Activated T-helper 2 cell treated with anti-CD3 and anti-CD28 coated beads, Interferon-gamma antibody, Interleukin-2, Interleukin-4, amounts not matched to agents 10 μg/mL and 5 μg/mL and 100 μg/mL, durations not matched to agents 14 hours and 24 hours and 36 hours (primary cell): ENCODE results near the gene ATP6V0A1. TPM values are rescaled to one million over a fixed set of nuclear protein-coding genes. Genes with fewer than 3 reads are reported as not detected.
"Not testable (repeated sequence)": the region's sequence is repeated elsewhere in the genome, so short reads cannot be mapped to it uniquely, and the experiment has no call there.

ENCODE experiments used
- DNase-seq: peaks from one replicate; pipeline ENCODE4 v3.0.0; 2021; ENCODE audit warnings: low spot score
- H3K27ac Mint-ChIP-seq: one replicate; pipeline ENCODE4 v1.8.0; 2021; ENCODE audit warnings: mixed read lengths
- H3K27me3 Mint-ChIP-seq: one replicate; pipeline ENCODE4 v1.8.0; 2021; ENCODE audit warnings: low read depth, mixed read lengths
- H3K36me3 Mint-ChIP-seq: one replicate; pipeline ENCODE4 v1.8.0; 2021; ENCODE audit warnings: low read depth, mixed read lengths
- H3K4me1 Mint-ChIP-seq: one replicate; pipeline ENCODE4 v1.8.0; 2021; ENCODE audit warnings: low read depth, mixed read lengths
- H3K4me3 Mint-ChIP-seq: one replicate; pipeline ENCODE4 v1.8.0; 2021; ENCODE audit warnings: low read depth, mild to moderate bottlenecking, moderate library complexity, mixed read lengths
- H3K9me3 Mint-ChIP-seq: one replicate; pipeline ENCODE4 v1.8.0; 2021; ENCODE audit warnings: mixed read lengths
- intact Hi-C: fragments of 100-400 bp; cut with micrococcal nuclease; formaldehyde crosslinking; loops from one replicate; pipeline ENCODE4 v1.15.1; 2023
- total RNA-seq: library from RNA; stranded (reverse); gene quantifications from 2 replicates; pipeline ENCODE4 v1.2.3, GENCODE V29; 2022

The ATP6V0A1 gene
- total RNA-seq, 1 donor from 2014 or later: 17.5 TPM

GRCh38 chr17:42422958-42423712 lies 35.5 kb upstream of the ATP6V0A1 start, which contains the start of gene CAVIN1:
TSS of gene CAVIN1 (minus strand) at chr17:42423256. CDS start at chr17:42423097, 159 bp downstream.
- Mint-ChIP-seq H3K36me3 (peaks cover 3% of the 10 kb centered on the region), H3K9me3 (no peaks in the 10 kb centered on the region), H3K27ac (no peak within 1 kb of the TSS), H3K4me1 (peaks cover 18% of the 10 kb centered on the region), H3K4me3 (peak within 1 kb of the TSS; percentile 81), H3K27me3 (peaks cover 45% of the 10 kb centered on the region)
- peak; percentile 14 for DNase-seq
- intact Hi-C loops: no loop called here

- no peak for DNase-seq
- peaks cover 18% of the 10 kb centered on the region for H3K4me1 Mint-ChIP-seq
- no peaks in the 10 kb centered on the region for H3K9me3 Mint-ChIP-seq
- intact Hi-C loops: no loop called here
- H3K36me3 Mint-ChIP-seq: peaks cover 3% of the 10 kb centered on the region
- H3K4me3 Mint-ChIP-seq: peak overlapping the region; percentile 5
- H3K27ac Mint-ChIP-seq: no peak overlapping the region
- peaks cover 52% of the 10 kb centered on the region for H3K27me3 Mint-ChIP-seq
Observed at GRCh38 chr17:42423766-42424165, 34.9 kb upstream of the ATP6V0A1 start.

- Mint-ChIP-seq H3K36me3 (peaks cover 3% of the 10 kb centered on the region), H3K27me3 (peaks cover 55% of the 10 kb centered on the region), H3K9me3 (no peaks in the 10 kb centered on the region), H3K4me1 (peaks cover 10% of the 10 kb centered on the region), H3K27ac (no peak overlapping the region), H3K4me3 (no peak overlapping the region)
- DNase-seq: no peak
- intact Hi-C loops: no loop called here
Observed at GRCh38 chr17:42424991-42425610, 33.6 kb upstream of the ATP6V0A1 start.

GRCh38 chr17:42428141-42428944 lies 30.3 kb upstream of the ATP6V0A1 start:
- Mint-ChIP-seq H3K27ac (no peak overlapping the region), H3K4me1 (no peaks in the 10 kb centered on the region), H3K36me3 (no peaks in the 10 kb centered on the region), H3K27me3 (peaks cover 43% of the 10 kb centered on the region), H3K4me3 (no peak overlapping the region), H3K9me3 (no peaks in the 10 kb centered on the region)
- intact Hi-C loops: loop anchor here (2.0 kb wide), 1 partner anchor 88 kb away; no protein-coding TSS in a partner anchor
- DNase-seq: no peak

GRCh38 chr17:42429726-42430447 lies 28.8 kb upstream of the ATP6V0A1 start:
- no peaks in the 10 kb centered on the region for H3K4me1 Mint-ChIP-seq
- H3K9me3 Mint-ChIP-seq: no peaks in the 10 kb centered on the region
- intact Hi-C loops: loop anchor here (2.0 kb wide), 1 partner anchor 87 kb away; no protein-coding TSS in a partner anchor
- no peaks in the 10 kb centered on the region for H3K36me3 Mint-ChIP-seq
- DNase-seq: no peak
- no peak overlapping the region for H3K27ac Mint-ChIP-seq
- no peak overlapping the region for H3K4me3 Mint-ChIP-seq
- H3K27me3 Mint-ChIP-seq: peaks cover 38% of the 10 kb centered on the region

- no peak for DNase-seq
- intact Hi-C loops: no loop called here
- Mint-ChIP-seq H3K27ac (no peak overlapping the region), H3K27me3 (peaks cover 33% of the 10 kb centered on the region), H3K4me1 (no peaks in the 10 kb centered on the region), H3K36me3 (no peaks in the 10 kb centered on the region), H3K9me3 (no peaks in the 10 kb centered on the region), H3K4me3 (no peak overlapping the region)
Observed at GRCh38 chr17:42431758-42432161, 26.9 kb upstream of the ATP6V0A1 start.

GRCh38 chr17:42436391-42436790 lies 22.3 kb upstream of the ATP6V0A1 start:
- intact Hi-C loops: no loop called here

GRCh38 chr17:42438600-42439567 lies 19.8 kb upstream of the ATP6V0A1 start:
- no peaks in the 10 kb centered on the region for H3K36me3 Mint-ChIP-seq
- H3K27me3 Mint-ChIP-seq: peaks cover 16% of the 10 kb centered on the region
- DNase-seq: no peak
- H3K27ac Mint-ChIP-seq: no peak overlapping the region
- intact Hi-C loops: loop anchor here (2.0 kb wide), 1 partner anchor 78 kb away; no protein-coding TSS in a partner anchor
- H3K4me1 Mint-ChIP-seq: peaks cover 10% of the 10 kb centered on the region
- no peak overlapping the region for H3K4me3 Mint-ChIP-seq
- no peaks in the 10 kb centered on the region for H3K9me3 Mint-ChIP-seq

More at GRCh38 chr17:42436391-42436790, 22.3 kb upstream of the ATP6V0A1 start:
- DNase-seq: no peak
- H3K4me3 Mint-ChIP-seq: no peak overlapping the region
- H3K9me3 Mint-ChIP-seq: no peaks in the 10 kb centered on the region
- H3K27ac Mint-ChIP-seq: no peak overlapping the region
- H3K36me3 Mint-ChIP-seq: no peaks in the 10 kb centered on the region
- peaks cover 18% of the 10 kb centered on the region for H3K27me3 Mint-ChIP-seq
- peaks cover 2% of the 10 kb centered on the region for H3K4me1 Mint-ChIP-seq

GRCh38 chr17:42441371-42442195 lies 17.1 kb upstream of the ATP6V0A1 start:
- Mint-ChIP-seq H3K9me3 (no peaks in the 10 kb centered on the region), H3K36me3 (no peaks in the 10 kb centered on the region), H3K27ac (no peak overlapping the region), H3K4me1 (peaks cover 10% of the 10 kb centered on the region), H3K27me3 (peaks cover 15% of the 10 kb centered on the region), H3K4me3 (no peak overlapping the region)
- intact Hi-C loops: no loop called here
- DNase-seq: no peak

- Mint-ChIP-seq H3K4me3 (no peak overlapping the region), H3K4me1 (peaks cover 10% of the 10 kb centered on the region), H3K9me3 (no peaks in the 10 kb centered on the region), H3K36me3 (no peaks in the 10 kb centered on the region), H3K27ac (no peak overlapping the region), H3K27me3 (peaks cover 15% of the 10 kb centered on the region)
- DNase-seq: no peak
- intact Hi-C loops: no loop called here
Observed at GRCh38 chr17:42442196-42442565, 16.5 kb upstream of the ATP6V0A1 start.

GRCh38 chr17:42449176-42449575 lies 9.5 kb upstream of the ATP6V0A1 start:
- H3K9me3 Mint-ChIP-seq, DNase-seq, H3K4me1 Mint-ChIP-seq, intact Hi-C loops, H3K36me3 Mint-ChIP-seq, H3K27ac Mint-ChIP-seq, H3K4me3 Mint-ChIP-seq: not testable (repeated sequence)
- peaks cover 15% of the 10 kb centered on the region for H3K27me3 Mint-ChIP-seq
